ENCODE data around the gene MPHOSPH10.
"Not testable (repeated sequence)": the region's sequence is repeated elsewhere in the genome, so short reads cannot be mapped to it uniquely, and the experiment has no call there.

- TF ChIP-seq CTCF (optimal IDR thresholded peaks at IDR 0.05 in 1 of 3, IDR thresholded peaks at IDR 0.05 in 1 of 3, conservative IDR thresholded peaks at IDR 0.05 in 1 of 3; ENCODE audit: extremely low read depth in 1 of 3, insufficient read depth in 2 of 3, low read length in 3 of 3); EZH2 (IDR thresholded peaks at IDR 0.05; ENCODE audit: low read length): not testable (repeated sequence)
These were observed 45.0 kb upstream of the MPHOSPH10 start for GRCh38 chr2:71085325-71086003.

Measured in keratinocyte (primary cell).